HEK293T (cell line): Measurements from ENCODE around the gene LCN1.

Source experiments
- CTCF ChIA-PET: fragments of 350-600 bp; formaldehyde crosslinking; extraction: SDS; loops from one replicate; lab custom pipeline; 2021; ENCODE audit warnings: antibody characterized with exemption, inconsistent platforms; lab: Yijun Ruan, JAX
- POLR2A ChIA-PET: fragments of 350-600 bp; formaldehyde crosslinking; extraction: SDS; loops from one replicate; lab custom pipeline; 2020; ENCODE audit warnings: antibody characterized with exemption, inconsistent platforms; lab: Yijun Ruan, JAX
- DNase-seq: peaks from one replicate; pipeline ENCODE4 v3.0.0; 2012; ENCODE audit warnings: mixed read lengths; ENCODE audit errors: extremely low spot score
- ARNT ChIP-seq: fragments of 450-650 bp; IDR thresholded peaks from 2 replicates; pipeline ENCODE4 v1.6.1; 2017; ENCODE audit warnings: mild to moderate bottlenecking
- BHLHE40 ChIP-seq: fragments of 450-650 bp; IDR thresholded peaks from 2 replicates; pipeline ENCODE4 v1.6.1; 2016; ENCODE audit warnings: mild to moderate bottlenecking, moderate library complexity, borderline replicate concordance
- CTBP1 ChIP-seq: fragments of 450-650 bp; IDR thresholded peaks from 2 replicates; pipeline ENCODE4 v1.6.1; 2016; ENCODE audit warnings: borderline replicate concordance
- ELF4 ChIP-seq: fragments of 450-650 bp; IDR thresholded peaks from 2 replicates; pipeline ENCODE4 v1.6.1; 2017; ENCODE audit warnings: antibody characterized with exemption
- HDGF ChIP-seq: fragments of 450-650 bp; IDR thresholded peaks from 2 replicates; pipeline ENCODE4 v1.6.1; 2017; ENCODE audit warnings: antibody characterized with exemption, borderline replicate concordance
- PKNOX1 ChIP-seq: fragments of 450-650 bp; IDR thresholded peaks from 2 replicates; pipeline ENCODE4 v1.6.1; 2016
- TARDBP ChIP-seq: fragments of 450-650 bp; IDR thresholded peaks from 2 replicates; pipeline ENCODE4 v1.6.1; 2016

The LCN1 gene

GRCh38 chr9:135574943-135575342, 53.7 kb downstream of the LCN1 start:
- DNase-seq: no peak
- no peak for TF ChIP-seq TARDBP
- no peak for TF ChIP-seq PKNOX1
- TF ChIP-seq HDGF: no peak
- TF ChIP-seq ARNT: no peak
- no peak for TF ChIP-seq CTBP1
- TF ChIP-seq ELF4: no peak
- no peak for TF ChIP-seq BHLHE40
- CTCF ChIA-PET: no interaction called here
- POLR2A ChIA-PET: no interaction called here
